NCI-H2107 (cell line): ENCODE data around the gene RIPOR3.
"Not testable (repeated sequence)": the region's sequence is repeated elsewhere in the genome, so short reads cannot be mapped to it uniquely, and the experiment has no call there.

Source experiments
- DNase-seq: peaks from one replicate; lab custom pipeline; 2025; lab: John Stamatoyannopoulos, UW

Gene RIPOR3

GRCh38 chr20:50703651-50704438 is 12.5 kb upstream of the RIPOR3 start:
- not testable (repeated sequence) for DNase-seq

DNA sequence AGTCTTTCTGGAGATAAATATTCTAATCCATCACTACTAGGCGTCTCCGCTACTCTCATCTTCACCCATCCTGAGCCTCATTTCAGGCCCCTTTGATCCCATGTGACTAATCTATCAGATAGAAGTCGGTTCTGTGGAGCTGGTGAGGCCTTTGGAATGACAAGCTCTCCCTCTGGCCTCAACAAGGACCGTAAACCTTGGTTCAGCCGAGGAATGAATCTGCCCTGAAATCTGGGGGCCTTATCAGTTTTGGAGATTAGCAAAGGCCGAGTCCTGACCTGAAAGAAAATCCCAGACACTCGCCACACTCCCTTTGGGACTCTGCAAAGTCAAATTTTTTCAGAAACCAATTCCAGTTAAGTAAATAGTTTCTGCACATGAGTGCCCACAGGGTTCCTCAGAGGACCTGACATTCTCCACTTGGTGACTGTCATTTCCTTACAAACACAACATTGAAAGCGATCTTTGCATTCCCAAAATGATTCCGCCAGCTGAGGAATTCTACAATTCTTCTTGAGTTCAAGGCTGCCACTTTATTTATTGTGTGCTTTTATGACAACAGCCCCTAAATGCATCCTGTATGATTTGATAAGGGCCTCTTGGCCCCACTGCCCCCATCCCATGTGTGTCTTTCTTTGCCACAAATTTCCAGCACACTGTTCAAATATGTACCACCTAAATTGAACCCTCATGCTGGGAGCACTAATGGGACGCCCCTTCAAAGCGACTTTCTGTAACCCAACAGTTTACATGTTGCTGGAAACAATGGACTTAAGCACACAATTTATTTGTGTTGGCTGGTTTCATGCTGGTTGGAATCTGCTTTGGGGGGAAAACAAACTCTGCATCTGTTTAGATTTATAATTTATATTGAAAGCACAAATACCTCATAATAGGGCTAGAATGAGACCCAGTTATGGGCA is 10.0 kb upstream of the RIPOR3 start:
- DNase-seq, result no peak

GRCh38 chr20:50699688-50700087 is 8.3 kb upstream of the RIPOR3 start:
- DNase-seq, result no peak

DNA sequence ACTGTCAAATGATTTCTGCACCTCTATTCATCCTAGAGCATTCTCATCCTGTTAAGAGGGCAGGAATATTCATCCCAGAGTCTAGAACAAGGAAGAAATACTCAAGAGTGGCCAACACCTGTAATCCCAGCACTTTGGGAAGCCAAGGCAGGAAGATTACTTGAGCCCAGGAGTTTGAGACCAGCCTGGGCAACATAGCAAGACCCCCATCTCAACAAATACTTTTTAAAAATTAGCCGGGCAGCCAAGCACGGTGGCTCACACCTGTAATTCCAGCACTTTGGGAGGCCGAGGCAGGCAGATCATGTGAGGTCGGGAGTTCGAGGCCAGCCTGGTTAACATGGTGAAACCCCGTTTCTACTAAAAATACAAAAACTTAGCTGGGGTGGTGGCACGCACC is 6.9 kb upstream of the RIPOR3 start:
- not testable (repeated sequence) for DNase-seq

- DNase-seq, result no peak
Observed at GRCh38 chr20:50695135-50695872, 4.0 kb upstream of the RIPOR3 start.

GRCh38 chr20:50694379-50695134 is 3.2 kb upstream of the RIPOR3 start:
- DNase-seq, result no peak

- DNase-seq, result no peak
Observed at GRCh38 chr20:50693001-50693400, 1.7 kb upstream of the RIPOR3 start.

- no peak for DNase-seq
Observed at GRCh38 chr20:50692552-50692933, 1.2 kb upstream of the RIPOR3 start.

GRCh38 chr20:50691573-50692551 is 520 bp upstream of the RIPOR3 start:
- DNase-seq, result no peak

GRCh38 chr20:50689864-50690649 is 1.3 kb downstream of the RIPOR3 start:
- DNase-seq, result no peak

GRCh38 chr20:50688256-50688975 is 2.9 kb downstream of the RIPOR3 start:
- DNase-seq, result no peak

DNA sequence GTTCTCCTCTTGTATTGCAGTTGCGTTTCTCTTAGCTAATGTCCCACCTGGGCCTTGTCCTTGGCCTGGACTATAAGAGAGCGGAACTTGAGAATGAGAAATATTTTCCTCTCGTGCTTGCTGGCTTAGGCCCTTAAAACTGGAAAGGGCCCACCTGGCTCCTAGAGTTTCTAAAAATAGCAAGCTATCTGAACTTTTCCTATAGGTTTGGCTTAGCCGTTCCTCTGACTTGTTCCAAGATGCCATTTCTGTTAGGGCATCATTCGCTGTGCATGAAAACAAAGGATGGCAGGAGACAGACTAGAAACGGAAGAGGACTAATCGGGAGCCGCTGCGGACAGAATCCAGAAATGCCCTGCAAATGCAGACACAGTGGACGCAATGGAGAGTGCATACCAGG is 4.5 kb downstream of the RIPOR3 start:
- DNase-seq, result no peak

DNA sequence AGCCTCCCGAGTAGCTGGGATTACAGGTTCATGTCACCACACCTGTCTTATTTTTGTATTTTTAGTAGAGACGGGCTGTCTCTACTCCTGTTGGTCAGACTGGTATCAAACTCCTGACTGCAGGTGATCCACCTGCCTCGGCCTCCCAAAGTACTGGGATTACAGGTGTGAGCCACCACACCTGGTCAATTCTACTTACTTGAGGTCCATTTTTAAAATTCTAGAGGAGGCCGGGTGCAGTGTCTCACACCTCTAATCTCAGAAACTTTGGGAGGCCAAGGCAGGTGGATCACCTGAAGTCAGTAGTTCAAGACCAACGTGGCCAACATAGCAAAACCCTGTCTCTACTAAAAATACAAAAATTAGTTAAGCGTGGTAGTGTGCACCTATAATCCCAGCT is 7.8 kb downstream of the RIPOR3 start:
- DNase-seq, result no peak

DNA sequence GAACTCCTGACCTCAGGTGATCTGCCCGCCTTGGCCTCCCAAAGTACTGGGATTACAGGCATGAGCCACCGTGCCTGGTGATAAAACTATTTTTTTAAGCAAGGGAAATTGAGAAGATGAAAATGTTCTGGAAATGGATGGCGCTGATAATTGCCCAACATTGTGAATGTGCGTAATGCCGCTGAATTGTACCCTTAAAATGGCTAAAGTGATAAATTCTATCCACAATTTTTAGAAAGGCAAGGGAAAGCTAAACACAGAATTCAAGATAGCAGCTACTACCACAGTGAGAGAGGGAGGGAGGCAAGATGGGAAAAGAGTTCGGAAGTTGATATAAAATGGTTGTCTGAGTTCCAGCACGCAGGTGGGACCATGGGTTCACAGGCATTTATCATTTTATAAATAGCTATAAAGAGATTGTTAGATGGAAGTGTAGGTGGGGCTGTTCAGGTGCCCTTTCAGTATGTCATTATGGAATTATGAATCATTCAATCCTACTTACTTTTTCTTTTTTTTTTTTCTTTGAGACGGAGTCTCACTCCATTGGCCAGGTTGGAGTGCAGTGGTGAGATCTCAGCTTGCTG is 8.3 kb downstream of the RIPOR3 start:
- DNase-seq, result no peak

- no peak for DNase-seq
Observed at GRCh38 chr20:50682065-50682464, 9.3 kb downstream of the RIPOR3 start.

GRCh38 chr20:50681359-50682064 is 9.8 kb downstream of the RIPOR3 start:
- DNase-seq, result no peak

DNA sequence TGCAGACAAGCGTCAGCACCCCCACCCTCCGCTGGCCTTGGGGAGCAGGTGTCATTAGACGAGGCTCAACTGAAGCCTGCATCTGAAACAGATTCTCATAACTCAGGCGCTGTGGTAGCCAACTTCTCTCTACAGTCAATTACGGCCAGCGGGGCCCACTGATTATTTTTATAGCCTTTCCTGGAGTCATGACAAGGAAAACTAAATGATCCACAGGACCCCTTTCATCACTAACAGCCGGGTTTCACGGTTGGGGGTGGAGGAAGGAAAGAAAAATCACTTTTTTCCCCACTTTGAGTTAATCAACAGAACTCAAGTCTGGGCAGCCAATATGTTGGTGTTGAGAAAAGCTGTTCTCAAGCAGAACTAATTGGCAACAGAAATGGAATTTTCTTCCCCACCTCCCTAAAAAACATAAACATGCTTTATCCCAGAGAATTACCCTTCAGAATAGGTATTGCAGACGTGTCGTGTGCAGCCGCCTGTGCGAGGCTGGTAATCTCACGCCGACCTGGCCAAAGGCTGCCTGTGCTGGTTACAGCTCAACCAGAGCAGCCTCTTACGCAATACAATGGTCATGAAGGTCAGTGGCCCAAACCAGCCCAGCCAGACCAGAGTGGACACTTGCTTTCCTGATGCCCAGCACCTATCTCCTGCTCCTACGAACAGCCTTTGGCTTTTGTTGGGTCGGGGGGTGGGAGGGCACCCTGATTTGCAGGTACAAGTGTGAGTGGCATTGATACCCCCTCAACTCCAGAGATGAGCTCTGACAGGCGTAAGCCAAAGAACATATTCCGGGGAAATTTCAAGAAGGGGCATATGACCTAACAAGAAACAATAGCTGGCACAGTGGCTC is 11.0 kb downstream of the RIPOR3 start:
- DNase-seq, result no peak
